Uterus (tissue), 4 donors: Measurements from ENCODE around the gene MAGEB6. TPM values are rescaled to one million over a fixed set of nuclear protein-coding genes. Genes with fewer than 3 reads are reported as not detected.

Experiments
- DNase-seq, 2 donors: peaks; one replicate each; pipeline ENCODE4 v3.0.0-alpha.2; 2019 to 2020
- H3K27ac ChIP-seq, 2 donors: fragments of 200-600 bp; sonication (generic); 1 replicate in 1 of 2; 2 replicates in 1 of 2; pipeline ENCODE4 v1.5.1; 2016 to 2018
- H3K27me3 ChIP-seq, 2 donors: fragments of 200-600 bp; sonication (generic); one replicate each; pipeline ENCODE4 v1.5.1; 2018 to 2019; ENCODE audit warnings: control low read depth in 1 of 2
- H3K36me3 ChIP-seq, 2 donors: fragments of 200-600 bp; sonication (generic); one replicate each; pipeline ENCODE4 v1.5.1; 2019; ENCODE audit warnings: control low read depth in 1 of 2
- H3K4me1 ChIP-seq, 2 donors: fragments of 200-600 bp; sonication (generic); one replicate each; pipeline ENCODE4 v1.5.1; 2018 to 2019; ENCODE audit warnings: control low read depth in 1 of 2
- H3K4me3 ChIP-seq, 2 donors: fragments of 200-600 bp; sonication (generic); 1 replicate in 1 of 2; 2 replicates in 1 of 2; pipeline ENCODE4 v1.5.1; 2018 to 2019; ENCODE audit warnings: mild to moderate bottlenecking in 1 of 2
- H3K9me3 ChIP-seq, 2 donors: fragments of 200-600 bp; sonication (generic); one replicate each; pipeline ENCODE4 v1.5.1; 2019; ENCODE audit warnings: control low read depth in 1 of 2
- CTCF ChIP-seq, 4 experiments: fragments of 200-600 bp in 2 of 4; fragments of 450-650 bp in 2 of 4; sonication (generic) in 2 of 4; IDR thresholded peaks; one replicate each; pipeline ENCODE4 v1.5.1; 2016 to 2019; ENCODE audit warnings: antibody characterized with exemption in 4 of 4, mild to moderate bottlenecking in 2 of 4, moderate library complexity in 1 of 4
- POLR2A ChIP-seq, 2 donors: fragments of 450-650 bp; IDR thresholded peaks; one replicate each; pipeline ENCODE4 v1.6.1; 2016; ENCODE audit warnings: antibody characterized with exemption in 2 of 2, mild to moderate bottlenecking in 1 of 2, moderate library complexity in 1 of 2
- intact Hi-C: fragments of 100-400 bp; cut with DNase I; formaldehyde crosslinking; loops from one replicate; pipeline ENCODE4 v1.15.1; 2023; ENCODE audit warnings: low total_unique reads
- total RNA-seq, 4 donors: library from RNA; depleted of rRNA in 3 of 4; stranded (reverse); fragments of >200 nt in 3 of 4; gene quantifications; one replicate each; pipeline versions ENCODE4 v1.1.0 to v1.2.4, GENCODE V29; 2014 to 2023
- donor health status: DM: yes; HTN: yes; CAD: no.

The MAGEB6 gene
- total RNA-seq, 4 donors from 2014 or later = not detected

- Histone ChIP-seq H3K27me3 (no peaks in the 10 kb centered on the region), H3K4me3 (no peak overlapping the region), H3K4me1 (no peaks in the 10 kb centered on the region), H3K36me3 (no peaks in the 10 kb centered on the region), H3K27ac (no peak overlapping the region), H3K9me3 (no peaks in the 10 kb centered on the region)
- TF ChIP-seq POLR2A (IDR thresholded peaks at IDR 0.05) = no peak
- no peak for TF ChIP-seq CTCF (IDR thresholded peaks at IDR 0.05)
- intact Hi-C loops = no loop called here
- DNase-seq = no peak
These were observed 15.8 kb downstream of the MAGEB6 start for GRCh38 chrX:26208012-26208411.

- Histone ChIP-seq H3K27me3 (no peaks in the 10 kb centered on the region), H3K36me3 (no peaks in the 10 kb centered on the region), H3K4me1 (no peaks in the 10 kb centered on the region), H3K4me3 (no peak within 1 kb of the TSS), H3K27ac (no peak within 1 kb of the TSS), H3K9me3 (no peaks in the 10 kb centered on the region)
- DNase-seq = no peak
- TF ChIP-seq POLR2A (IDR thresholded peaks at IDR 0.05) = no peak
- TF ChIP-seq CTCF (IDR thresholded peaks at IDR 0.05) = no peak
- intact Hi-C loops = no loop called here
These were observed 23.6 kb downstream of the MAGEB6 start, which contains the start of gene MAGEB5 for GRCh38 chrX:26215869-26216268. Gene MAGEB5 (plus strand): TSS chrX:26216169. CDS start chrX:26217302, 1,133 bp downstream.

GRCh38 chrX:26219351-26219750 lies 27.1 kb downstream of the MAGEB6 start:
- Histone ChIP-seq H3K4me1 (no peaks in the 10 kb centered on the region), H3K9me3 (no peaks in the 10 kb centered on the region), H3K4me3 (no peak overlapping the region), H3K27me3 (no peaks in the 10 kb centered on the region), H3K36me3 (no peaks in the 10 kb centered on the region), H3K27ac (no peak overlapping the region)
- no peak for TF ChIP-seq POLR2A (IDR thresholded peaks at IDR 0.05)
- TF ChIP-seq CTCF (IDR thresholded peaks at IDR 0.05) = no peak
- no peak for DNase-seq
- intact Hi-C loops = no loop called here

- H3K36me3 ChIP-seq = no peaks in the 10 kb centered on the region
- no peaks in the 10 kb centered on the region for H3K27me3 ChIP-seq
- no peak overlapping the region for H3K27ac ChIP-seq
- H3K4me3 ChIP-seq = no peak overlapping the region
- TF ChIP-seq POLR2A (IDR thresholded peaks at IDR 0.05) = no peak
- TF ChIP-seq CTCF (IDR thresholded peaks at IDR 0.05) = no peak
- DNase-seq = no peak
- no peaks in the 10 kb centered on the region for H3K4me1 ChIP-seq
- intact Hi-C loops = no loop called here
- H3K9me3 ChIP-seq = no peaks in the 10 kb centered on the region
These were observed 41.9 kb downstream of the MAGEB6 start for GRCh38 chrX:26234177-26234576.

Other genes starting within 250 kb of the MAGEB6 start
- gene MAGEB18, start 54.1 kb upstream of the MAGEB6 start, total RNA-seq = not detected
- not detected for gene MAGEB6B, start 31.8 kb upstream of the MAGEB6 start, total RNA-seq
- gene MAGEB5, start 23.7 kb downstream of the MAGEB6 start, total RNA-seq = not detected